ENCODE measurements around the gene SPACA5.
A peak's percentile ranks its signal among the peaks of the same experiment; 100 is the strongest.
"Not testable (repeated sequence)": the region's sequence is repeated elsewhere in the genome, so short reads cannot be mapped to it uniquely, and the experiment has no call there.

The SPACA5 gene

DNA sequence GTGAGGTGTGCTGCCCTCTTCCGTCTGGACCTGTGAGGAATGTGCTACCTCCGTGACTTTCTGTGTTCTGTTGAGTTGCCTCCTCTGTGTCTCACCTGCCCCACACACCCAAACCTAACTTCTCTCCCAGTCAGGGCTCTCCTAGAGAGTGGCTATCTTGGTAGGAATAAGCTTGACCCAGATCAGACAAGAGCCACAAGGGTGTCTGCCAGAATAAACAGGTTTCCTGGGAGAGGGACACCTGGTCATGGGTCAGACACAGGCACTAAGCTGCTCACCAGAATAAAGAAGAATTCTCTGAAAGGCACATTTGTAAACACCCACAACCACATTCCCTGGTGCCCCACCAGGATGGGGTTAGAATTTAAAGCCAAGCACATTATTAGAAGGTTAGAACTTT, 14.1 kb upstream of the SPACA5 start:
- Histone ChIP-seq H3K9me3 (ENCODE audit: control insufficient read depth in 1 of 2, low read length in 2 of 2) (no peaks in the 10 kb centered on the region), H3K36me3 (ENCODE audit: control insufficient read depth in 1 of 2, insufficient read depth in 2 of 2, low read length in 2 of 2) (peaks cover 16 to 21% of the 10 kb centered on the region in 2 donors), H3K4me1 (ENCODE audit: control insufficient read depth in 1 of 2, insufficient read depth in 2 of 2, low read length in 2 of 2) (no peaks in the 10 kb centered on the region), H3K27me3 (ENCODE audit: control insufficient read depth in 1 of 2, insufficient read depth in 2 of 2, low read length in 2 of 2) (no peaks in the 10 kb centered on the region), H3K4me3 (ENCODE audit: low read depth in 1 of 2, low read length in 2 of 2) (no peak overlapping the region), H3K9ac (ENCODE audit: low read depth in 1 of 2, low read length in 2 of 2) (no peak overlapping the region), H3K27ac (ENCODE audit: low read depth, low read length) (no peak overlapping the region)

DNA sequence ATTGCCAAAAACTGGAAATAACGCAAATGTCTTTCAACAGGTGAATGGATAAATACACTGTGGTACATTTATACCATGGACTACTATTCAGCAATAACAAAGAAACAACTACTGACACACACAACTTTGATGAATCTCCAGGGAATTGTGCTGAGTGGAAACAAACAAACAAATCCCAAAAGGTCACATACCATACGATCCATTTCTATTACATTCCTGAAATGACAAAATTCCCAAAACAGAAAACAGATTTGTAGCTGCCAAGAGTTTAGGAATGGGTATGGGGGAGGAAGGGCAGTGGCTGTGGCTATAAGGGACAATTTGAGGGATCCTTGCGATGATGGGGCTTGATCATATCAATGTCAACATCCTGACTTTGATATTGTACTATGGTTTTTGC, 5.5 kb upstream of the SPACA5 start:
- Histone ChIP-seq H3K4me3 (ENCODE audit: low read depth in 1 of 2, low read length in 2 of 2) (no peak overlapping the region), H3K27ac (ENCODE audit: low read depth, low read length) (no peak overlapping the region), H3K9me3 (ENCODE audit: control insufficient read depth in 1 of 2, low read length in 2 of 2) (no peaks in the 10 kb centered on the region), H3K9ac (ENCODE audit: low read depth in 1 of 2, low read length in 2 of 2) (no peak overlapping the region), H3K27me3 (ENCODE audit: control insufficient read depth in 1 of 2, insufficient read depth in 2 of 2, low read length in 2 of 2) (no peaks in the 10 kb centered on the region), H3K36me3 (ENCODE audit: control insufficient read depth in 1 of 2, insufficient read depth in 2 of 2, low read length in 2 of 2) (peaks cover 6 to 9% of the 10 kb centered on the region in 2 donors), H3K4me1 (ENCODE audit: control insufficient read depth in 1 of 2, insufficient read depth in 2 of 2, low read length in 2 of 2) (peaks cover 0 to 6% of the 10 kb centered on the region in 2 donors)

DNA sequence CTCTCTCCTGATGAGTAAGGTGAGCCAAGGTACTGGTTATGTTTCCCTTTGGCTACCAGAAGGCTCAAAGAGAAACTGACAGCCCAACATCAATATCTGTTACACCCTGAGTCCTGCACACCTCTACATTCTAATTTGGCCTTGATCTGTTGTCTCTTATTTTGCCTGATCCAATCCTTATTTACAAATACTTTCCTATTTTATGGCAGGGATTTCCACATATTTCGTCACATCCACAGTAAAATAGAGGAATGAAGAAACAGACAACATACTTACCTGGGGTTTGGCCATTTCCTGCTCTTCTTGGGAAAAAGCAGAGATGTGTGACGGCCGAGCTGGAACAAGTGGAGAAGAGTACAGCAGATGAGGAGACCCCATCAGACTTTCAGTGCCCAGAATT, 4.5 kb upstream of the SPACA5 start:
- Histone ChIP-seq H3K4me3 (ENCODE audit: low read depth in 1 of 2, low read length in 2 of 2) (no peak overlapping the region), H3K9ac (ENCODE audit: low read depth in 1 of 2, low read length in 2 of 2) (no peak overlapping the region), H3K4me1 (ENCODE audit: control insufficient read depth in 1 of 2, insufficient read depth in 2 of 2, low read length in 2 of 2) (peaks cover 0 to 6% of the 10 kb centered on the region in 2 donors), H3K27me3 (ENCODE audit: control insufficient read depth in 1 of 2, insufficient read depth in 2 of 2, low read length in 2 of 2) (no peaks in the 10 kb centered on the region), H3K36me3 (ENCODE audit: control insufficient read depth in 1 of 2, insufficient read depth in 2 of 2, low read length in 2 of 2) (peaks cover 0 to 4% of the 10 kb centered on the region in 2 donors), H3K9me3 (ENCODE audit: control insufficient read depth in 1 of 2, low read length in 2 of 2) (no peaks in the 10 kb centered on the region), H3K27ac (ENCODE audit: low read depth, low read length) (no peak overlapping the region)

DNA sequence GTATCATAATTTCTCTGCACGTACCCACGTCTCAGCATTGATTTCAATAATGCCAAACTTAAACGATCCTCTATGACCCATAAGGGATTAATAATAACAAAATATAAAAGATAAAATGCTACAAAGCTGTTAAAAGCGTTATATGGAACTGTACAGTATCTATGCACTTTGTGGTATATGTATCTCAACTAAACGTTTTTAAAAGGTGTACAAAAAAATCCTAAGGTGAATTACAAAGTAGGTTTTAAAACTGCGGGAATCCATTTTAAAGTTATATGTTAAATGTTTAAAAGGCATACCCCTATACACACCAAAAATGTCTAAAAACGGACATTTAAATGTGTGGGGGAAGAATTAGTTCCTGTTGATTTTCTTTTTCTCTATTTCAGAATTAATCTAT, 3.9 kb upstream of the SPACA5 start:
- H3K4me1 ChIP-seq (ENCODE audit: control insufficient read depth in 1 of 2, insufficient read depth in 2 of 2, low read length in 2 of 2): peaks cover 0 to 6% of the 10 kb centered on the region in 2 donors
- no peak overlapping the region for H3K27ac ChIP-seq (ENCODE audit: low read depth, low read length)
- H3K4me3 ChIP-seq (ENCODE audit: low read depth in 1 of 2, low read length in 2 of 2): peak overlapping the region in 1 of 2 donors; percentile 86
- no peaks in the 10 kb centered on the region for H3K27me3 ChIP-seq (ENCODE audit: control insufficient read depth in 1 of 2, insufficient read depth in 2 of 2, low read length in 2 of 2)
- no peaks in the 10 kb centered on the region for H3K9me3 ChIP-seq (ENCODE audit: control insufficient read depth in 1 of 2, low read length in 2 of 2)
- peaks cover 0 to 4% of the 10 kb centered on the region in 2 donors for H3K36me3 ChIP-seq (ENCODE audit: control insufficient read depth in 1 of 2, insufficient read depth in 2 of 2, low read length in 2 of 2)
- H3K9ac ChIP-seq (ENCODE audit: low read depth in 1 of 2, low read length in 2 of 2): no peak overlapping the region

DNA sequence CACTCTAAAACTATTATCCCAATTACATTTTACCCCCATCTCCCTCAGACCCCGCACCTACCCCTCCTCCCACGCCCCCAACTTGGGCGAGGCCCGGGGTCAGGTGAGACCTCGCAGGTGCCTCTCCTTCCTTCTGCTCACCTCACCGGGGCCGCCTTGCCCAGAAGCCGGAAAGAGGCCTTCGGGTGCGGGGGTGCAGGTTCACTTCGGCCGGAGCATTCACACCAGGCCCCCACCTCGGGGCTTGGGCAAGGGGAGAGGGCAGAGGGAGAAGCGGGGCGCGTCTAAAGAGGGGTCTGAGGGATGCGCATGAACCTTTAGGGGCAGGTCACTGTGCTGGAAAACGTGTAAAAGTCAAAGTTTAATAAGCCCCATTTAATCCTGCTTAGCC, 3.4 kb upstream of the SPACA5 start:
- H3K4me3 ChIP-seq (ENCODE audit: low read depth in 1 of 2, low read length in 2 of 2): peak overlapping the region; percentile 86 to 87
- no peaks in the 10 kb centered on the region for H3K27me3 ChIP-seq (ENCODE audit: control insufficient read depth in 1 of 2, insufficient read depth in 2 of 2, low read length in 2 of 2)
- no peaks in the 10 kb centered on the region for H3K9me3 ChIP-seq (ENCODE audit: control insufficient read depth in 1 of 2, low read length in 2 of 2)
- peaks cover 0 to 4% of the 10 kb centered on the region in 2 donors for H3K36me3 ChIP-seq (ENCODE audit: control insufficient read depth in 1 of 2, insufficient read depth in 2 of 2, low read length in 2 of 2)
- no peak overlapping the region for H3K27ac ChIP-seq (ENCODE audit: low read depth, low read length)
- H3K4me1 ChIP-seq (ENCODE audit: control insufficient read depth in 1 of 2, insufficient read depth in 2 of 2, low read length in 2 of 2): peaks cover 0 to 6% of the 10 kb centered on the region in 2 donors
- H3K9ac ChIP-seq (ENCODE audit: low read depth in 1 of 2, low read length in 2 of 2): peak overlapping the region; percentile 64 to 77

DNA sequence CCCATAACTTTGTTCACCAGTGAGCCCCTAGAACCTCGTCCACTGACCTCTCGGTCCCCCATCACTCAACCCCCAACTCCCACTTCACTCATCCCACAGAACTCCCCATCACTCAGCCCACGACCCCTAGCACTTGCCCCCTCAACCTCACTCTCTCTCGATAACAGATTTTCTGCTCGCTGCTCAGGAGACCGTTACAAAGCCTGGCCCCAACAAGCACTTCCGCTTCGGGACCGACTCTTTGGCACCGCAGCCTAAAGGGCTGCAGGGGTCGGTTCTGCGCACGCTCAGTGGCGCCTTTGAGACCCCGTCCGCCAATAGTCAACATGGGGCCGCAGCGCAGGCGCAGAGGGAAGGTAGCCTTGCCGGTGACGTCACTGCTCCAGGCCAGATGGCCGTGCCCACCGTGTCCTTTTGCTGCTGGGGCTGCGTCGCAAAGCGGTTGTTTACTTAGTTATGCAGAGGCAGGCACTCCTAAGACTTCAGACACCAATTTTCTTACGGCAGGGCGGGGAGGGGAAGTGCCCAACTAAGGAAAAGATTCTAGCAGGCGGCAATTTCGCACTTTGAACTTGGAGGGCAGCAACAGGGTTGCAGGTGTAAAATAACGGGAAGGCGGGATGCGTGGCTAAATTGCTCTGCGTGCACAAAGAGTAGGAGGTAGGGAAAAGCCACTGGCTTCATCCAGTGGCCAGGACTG, 2.9 kb upstream of the SPACA5 start, which contains the start of gene ZNF182:
Gene ZNF182, minus strand, starts transcription at position 232 of the 700 bp plus-strand sequence. CDS start 1,380 bp downstream, outside the sequence.
- Histone ChIP-seq H3K4me3 (ENCODE audit: low read depth in 1 of 2, low read length in 2 of 2) (peak within 1 kb of the TSS; percentile 86 to 87), H3K36me3 (ENCODE audit: control insufficient read depth in 1 of 2, insufficient read depth in 2 of 2, low read length in 2 of 2) (peaks cover 0 to 4% of the 10 kb centered on the region in 2 donors), H3K4me1 (ENCODE audit: control insufficient read depth in 1 of 2, insufficient read depth in 2 of 2, low read length in 2 of 2) (peaks cover 0 to 6% of the 10 kb centered on the region in 2 donors), H3K27me3 (ENCODE audit: control insufficient read depth in 1 of 2, insufficient read depth in 2 of 2, low read length in 2 of 2) (no peaks in the 10 kb centered on the region), H3K9ac (ENCODE audit: low read depth in 1 of 2, low read length in 2 of 2) (peak within 1 kb of the TSS; percentile 64 to 77), H3K9me3 (ENCODE audit: control insufficient read depth in 1 of 2, low read length in 2 of 2) (no peaks in the 10 kb centered on the region), H3K27ac (ENCODE audit: low read depth, low read length) (peak within 1 kb of the TSS; percentile 42)

DNA sequence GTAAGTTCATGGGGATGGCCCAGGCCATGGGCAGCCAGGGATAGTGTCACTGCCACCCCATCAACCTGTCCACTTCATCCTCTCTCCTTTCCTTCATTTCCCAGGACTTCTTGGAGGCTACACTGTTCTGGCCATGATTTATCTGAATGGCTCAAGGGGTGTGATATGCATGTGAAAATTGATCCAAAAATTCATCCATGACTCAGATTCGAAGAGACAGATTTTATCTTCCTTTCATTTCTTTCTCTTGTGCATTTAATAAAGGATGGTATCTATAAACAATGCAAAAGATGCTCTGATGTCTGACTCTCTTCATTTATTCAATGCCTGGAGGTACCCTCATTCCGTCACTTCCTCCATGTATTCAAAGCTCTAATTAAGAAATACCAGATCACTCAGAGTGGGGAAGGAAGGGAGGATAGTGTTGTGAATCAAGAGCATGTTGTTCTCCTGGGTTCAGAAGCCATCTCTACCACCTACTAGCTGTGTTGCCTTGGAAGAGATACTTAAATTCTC, 2.7 kb downstream of the SPACA5 start:
- not testable (repeated sequence) for H3K9ac ChIP-seq (ENCODE audit: low read depth in 1 of 2, low read length in 2 of 2); H3K36me3 ChIP-seq (ENCODE audit: control insufficient read depth in 1 of 2, insufficient read depth in 2 of 2, low read length in 2 of 2); H3K9me3 ChIP-seq (ENCODE audit: control insufficient read depth in 1 of 2, low read length in 2 of 2); H3K4me3 ChIP-seq (ENCODE audit: low read depth in 1 of 2, low read length in 2 of 2); H3K4me1 ChIP-seq (ENCODE audit: control insufficient read depth in 1 of 2, insufficient read depth in 2 of 2, low read length in 2 of 2); H3K27ac ChIP-seq (ENCODE audit: low read depth, low read length); H3K27me3 ChIP-seq (ENCODE audit: control insufficient read depth in 1 of 2, insufficient read depth in 2 of 2, low read length in 2 of 2)

DNA sequence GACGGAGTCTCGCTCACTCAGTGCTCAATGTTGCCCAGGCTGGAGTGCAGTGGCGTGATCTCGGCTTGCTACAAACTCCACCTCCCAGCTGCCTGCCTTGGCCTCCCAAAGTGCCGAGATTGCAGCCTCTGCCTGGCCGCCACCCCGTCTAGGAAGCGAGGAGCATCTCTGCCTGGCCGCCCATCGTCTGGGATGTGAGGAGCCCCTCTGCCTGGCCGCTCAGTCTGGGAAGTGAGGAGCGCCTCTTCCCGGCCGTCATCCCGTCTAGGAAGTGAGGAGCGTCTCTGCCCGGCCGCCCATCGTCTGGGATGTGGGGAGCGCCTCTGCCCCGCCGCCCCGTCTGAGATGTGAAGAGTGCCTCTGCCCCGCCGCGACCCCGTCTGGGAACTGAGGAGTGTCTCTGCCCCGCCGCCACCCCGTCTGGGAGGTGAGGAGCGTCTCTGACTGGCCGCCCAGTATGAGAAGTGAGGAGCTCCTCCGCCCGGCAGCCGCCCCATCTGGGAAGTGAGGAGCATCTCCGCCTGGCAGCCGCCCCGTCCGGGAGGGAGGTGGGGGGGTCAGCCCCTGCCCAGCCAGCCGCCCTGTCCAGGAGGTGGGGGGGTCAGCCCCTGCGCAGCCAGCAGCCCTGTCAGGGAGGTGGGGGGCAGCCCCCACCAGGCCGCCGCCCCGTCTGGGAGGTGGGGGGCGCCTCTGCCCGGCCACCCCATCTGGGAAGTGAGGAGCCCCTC, 10.0 kb downstream of the SPACA5 start:
- H3K27ac ChIP-seq (ENCODE audit: low read depth, low read length); H3K4me1 ChIP-seq (ENCODE audit: control insufficient read depth in 1 of 2, insufficient read depth in 2 of 2, low read length in 2 of 2); H3K9ac ChIP-seq (ENCODE audit: low read depth in 1 of 2, low read length in 2 of 2); H3K27me3 ChIP-seq (ENCODE audit: control insufficient read depth in 1 of 2, insufficient read depth in 2 of 2, low read length in 2 of 2); H3K9me3 ChIP-seq (ENCODE audit: control insufficient read depth in 1 of 2, low read length in 2 of 2); H3K4me3 ChIP-seq (ENCODE audit: low read depth in 1 of 2, low read length in 2 of 2); H3K36me3 ChIP-seq (ENCODE audit: control insufficient read depth in 1 of 2, insufficient read depth in 2 of 2, low read length in 2 of 2): not testable (repeated sequence)

DNA sequence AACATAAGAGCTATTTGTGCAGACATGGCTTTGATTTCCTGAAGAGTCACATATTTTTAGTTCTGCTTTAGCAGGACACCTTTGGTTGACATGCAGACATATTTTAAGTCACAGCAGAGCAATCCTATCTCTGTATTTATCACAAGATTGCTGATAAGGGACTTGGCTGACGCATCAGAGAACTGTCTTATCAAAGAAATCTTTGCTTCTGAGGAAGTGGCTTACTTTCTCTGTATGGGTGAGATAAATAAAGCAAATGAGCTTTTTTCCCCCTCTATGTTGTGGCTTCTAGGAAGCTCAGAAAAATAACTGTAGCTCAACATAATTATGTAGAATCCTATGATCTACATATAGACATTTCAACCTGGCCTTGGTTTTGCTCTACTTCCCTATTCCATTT, 13.1 kb downstream of the SPACA5 start:
- H3K36me3 ChIP-seq (ENCODE audit: control insufficient read depth in 1 of 2, insufficient read depth in 2 of 2, low read length in 2 of 2); H3K9ac ChIP-seq (ENCODE audit: low read depth in 1 of 2, low read length in 2 of 2); H3K27me3 ChIP-seq (ENCODE audit: control insufficient read depth in 1 of 2, insufficient read depth in 2 of 2, low read length in 2 of 2); H3K27ac ChIP-seq (ENCODE audit: low read depth, low read length); H3K9me3 ChIP-seq (ENCODE audit: control insufficient read depth in 1 of 2, low read length in 2 of 2); H3K4me3 ChIP-seq (ENCODE audit: low read depth in 1 of 2, low read length in 2 of 2); H3K4me1 ChIP-seq (ENCODE audit: control insufficient read depth in 1 of 2, insufficient read depth in 2 of 2, low read length in 2 of 2): not testable (repeated sequence)

DNA sequence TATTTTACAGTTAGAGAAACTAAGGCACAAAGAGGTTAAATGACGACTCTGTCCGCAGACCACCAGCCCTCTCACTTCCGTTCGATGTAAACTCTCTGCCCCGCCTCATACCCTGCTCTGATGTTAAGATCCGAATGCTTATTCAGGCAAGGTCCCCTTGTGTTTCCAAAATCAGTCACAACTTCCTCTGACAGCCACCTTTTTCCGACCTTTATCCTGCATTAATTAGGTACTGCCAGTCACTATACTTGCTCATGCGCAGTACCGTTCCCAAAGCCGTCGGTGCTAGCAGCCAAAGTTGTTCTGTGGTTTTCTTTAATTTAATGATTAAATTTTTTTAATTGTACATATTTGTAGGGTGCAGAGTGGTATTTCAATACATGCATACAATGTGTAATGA, 13.7 kb downstream of the SPACA5 start:
- H3K9me3 ChIP-seq (ENCODE audit: control insufficient read depth in 1 of 2, low read length in 2 of 2); H3K27ac ChIP-seq (ENCODE audit: low read depth, low read length); H3K36me3 ChIP-seq (ENCODE audit: control insufficient read depth in 1 of 2, insufficient read depth in 2 of 2, low read length in 2 of 2); H3K4me1 ChIP-seq (ENCODE audit: control insufficient read depth in 1 of 2, insufficient read depth in 2 of 2, low read length in 2 of 2); H3K27me3 ChIP-seq (ENCODE audit: control insufficient read depth in 1 of 2, insufficient read depth in 2 of 2, low read length in 2 of 2): not testable (repeated sequence)
- H3K9ac ChIP-seq (ENCODE audit: low read depth in 1 of 2, low read length in 2 of 2): peak overlapping the region in 1 of 2 donors; percentile 75
- H3K4me3 ChIP-seq (ENCODE audit: low read depth in 1 of 2, low read length in 2 of 2): peak overlapping the region; percentile 78 to 79
